PC-9 (cell line): Measurements from ENCODE around the gene DSCAML1. TPM values are rescaled to one million over a fixed set of nuclear protein-coding genes. Genes with fewer than 3 reads are reported as not detected.

Experiments
- BruUV-seq: library from RNA; stranded (reverse); fragments of 400-500 nt; replicated peaks from 2 replicates; lab custom pipeline; 2021; lab: Mats Ljungman, UMichigan
- CTCF ChIA-PET: fragments of 300-600 bp; sonication (Branson Sonifier 250); formaldehyde crosslinking; loops from one replicate; lab custom pipeline; 2022; ENCODE audit warnings: antibody characterized with exemption; lab: Charles Lee
- POLR2A ChIA-PET: fragments of 300-600 bp; sonication (Branson Sonifier 250); formaldehyde crosslinking; loops from one replicate; lab custom pipeline; 2022; ENCODE audit warnings: antibody characterized with exemption; ENCODE audit not compliant: unreplicated experiment; lab: Charles Lee
- DNase-seq, 2 experiments: peaks; one replicate each; pipeline versions ENCODE4 v3.0.0 to v3.0.0-alpha.2; 2015 to 2022; ENCODE audit warnings: mixed read lengths in 1 of 2
- H2AFZ ChIP-seq: fragments of 200-600 bp; sonication (generic); 2 replicates; pipeline ENCODE4 v1.8.1; 2017; ENCODE audit warnings: antibody characterized with exemption
- H3F3A ChIP-seq: fragments of 200-600 bp; sonication (generic); 2 replicates; pipeline ENCODE4 v1.8.1; 2017; ENCODE audit warnings: antibody characterized with exemption, mild to moderate bottlenecking, low read depth; ENCODE audit not compliant: insufficient read depth
- H3K27ac ChIP-seq: fragments of 200-600 bp; sonication (generic); 2 replicates; pipeline ENCODE4 v1.6.1; 2016; ENCODE audit warnings: mixed run types
- H3K27me3 ChIP-seq: fragments of 200-600 bp; sonication (generic); 2 replicates; pipeline ENCODE4 v1.6.1; 2016; ENCODE audit warnings: low read depth, mixed run types; ENCODE audit not compliant: insufficient read depth
- H3K36me3 ChIP-seq: fragments of 200-600 bp; sonication (generic); 2 replicates; pipeline ENCODE4 v1.6.1; 2016; ENCODE audit warnings: low read depth, mixed run types
- H3K4me1 ChIP-seq: fragments of 200-600 bp; sonication (generic); replicated peaks from 2 replicates; pipeline ENCODE4 v1.6.1; 2016; ENCODE audit warnings: mixed run types; ENCODE audit not compliant: insufficient read depth
- H3K4me2 ChIP-seq: fragments of 200-600 bp; sonication (generic); 2 replicates; pipeline ENCODE4 v1.6.1; 2017; ENCODE audit warnings: mixed run types
- H3K4me3 ChIP-seq: fragments of 200-600 bp; sonication (generic); 2 replicates; pipeline ENCODE4 v1.6.1; 2016; ENCODE audit warnings: mixed run types
- H3K79me2 ChIP-seq: fragments of 200-600 bp; sonication (generic); 2 replicates; pipeline ENCODE4 v1.6.1; 2017; ENCODE audit warnings: low read depth, mixed run types
- H3K9me2 ChIP-seq: fragments of 200-600 bp; sonication (generic); 2 replicates; pipeline ENCODE4 v1.8.1; 2017; ENCODE audit warnings: mild to moderate bottlenecking; ENCODE audit not compliant: insufficient read depth
- H3K9me3 ChIP-seq: fragments of 200-600 bp; sonication (generic); 2 replicates; pipeline ENCODE4 v1.8.1; 2016; ENCODE audit warnings: low read depth; ENCODE audit not compliant: insufficient read depth
- H4K20me1 ChIP-seq: fragments of 200-600 bp; sonication (generic); 2 replicates; pipeline ENCODE4 v1.8.1; 2017; ENCODE audit not compliant: insufficient read depth
- EZH2 ChIP-seq: fragments of 200-600 bp; sonication (generic); IDR thresholded peaks from 2 replicates; pipeline ENCODE4 v1.8.0; 2017; ENCODE audit warnings: antibody characterized with exemption, low read depth
- intact Hi-C: fragments of 100-400 bp; cut with micrococcal nuclease; formaldehyde crosslinking; loops from one replicate; pipeline ENCODE4 v1.10.0; 2022; ENCODE audit not compliant: unreplicated experiment
- total RNA-seq: library from RNA; stranded (reverse); gene quantifications from 2 replicates; pipeline ENCODE4 v1.2.3, GENCODE V29; 2021
- TF ChIP-seq, protein P1 (sequence below): fragments of 200-600 bp; sonication (generic); conservative IDR thresholded peaks from 2 replicates; pipeline ENCODE4 v1.6.1; 2017; ENCODE audit warnings: mixed run types, antibody characterized with exemption, mild to moderate bottlenecking, moderate library complexity

Gene DSCAML1
- total RNA-seq, 1 experiment from 2014 or later: not detected

DNA sequence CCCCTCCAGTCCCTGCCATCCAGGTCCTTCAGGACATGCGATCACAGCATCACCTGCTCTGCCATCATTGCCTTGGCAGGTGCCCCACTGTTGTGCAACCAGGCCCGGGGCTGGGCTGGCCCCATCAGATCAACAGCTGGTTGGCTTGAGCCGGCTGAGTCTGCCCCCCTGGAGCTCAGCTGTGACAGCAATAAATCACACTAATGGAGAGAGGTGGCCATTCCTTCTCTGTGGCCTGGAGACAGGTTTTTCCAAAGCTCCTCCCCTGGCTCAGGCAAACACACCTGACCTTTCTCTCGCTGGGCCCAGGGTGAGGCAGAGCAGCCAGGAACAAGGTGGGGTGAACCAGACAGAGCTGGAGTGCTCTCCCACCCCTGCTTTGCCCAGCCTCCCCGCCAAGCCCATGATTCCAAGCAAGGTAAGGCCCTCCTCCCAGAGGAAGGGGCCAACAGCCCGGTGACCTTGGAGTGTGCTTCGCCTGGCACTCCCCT lies 36.4 kb upstream of the DSCAML1 start:
- TF ChIP-seq EZH2: no peak
- TF ChIP-seq, protein P1, sequence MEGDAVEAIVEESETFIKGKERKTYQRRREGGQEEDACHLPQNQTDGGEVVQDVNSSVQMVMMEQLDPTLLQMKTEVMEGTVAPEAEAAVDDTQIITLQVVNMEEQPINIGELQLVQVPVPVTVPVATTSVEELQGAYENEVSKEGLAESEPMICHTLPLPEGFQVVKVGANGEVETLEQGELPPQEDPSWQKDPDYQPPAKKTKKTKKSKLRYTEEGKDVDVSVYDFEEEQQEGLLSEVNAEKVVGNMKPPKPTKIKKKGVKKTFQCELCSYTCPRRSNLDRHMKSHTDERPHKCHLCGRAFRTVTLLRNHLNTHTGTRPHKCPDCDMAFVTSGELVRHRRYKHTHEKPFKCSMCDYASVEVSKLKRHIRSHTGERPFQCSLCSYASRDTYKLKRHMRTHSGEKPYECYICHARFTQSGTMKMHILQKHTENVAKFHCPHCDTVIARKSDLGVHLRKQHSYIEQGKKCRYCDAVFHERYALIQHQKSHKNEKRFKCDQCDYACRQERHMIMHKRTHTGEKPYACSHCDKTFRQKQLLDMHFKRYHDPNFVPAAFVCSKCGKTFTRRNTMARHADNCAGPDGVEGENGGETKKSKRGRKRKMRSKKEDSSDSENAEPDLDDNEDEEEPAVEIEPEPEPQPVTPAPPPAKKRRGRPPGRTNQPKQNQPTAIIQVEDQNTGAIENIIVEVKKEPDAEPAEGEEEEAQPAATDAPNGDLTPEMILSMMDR: no peak
- peak; percentile 84 to 93 for DNase-seq
- Histone ChIP-seq H3F3A (no peaks in the 10 kb centered on the region), H3K4me2 (peak overlapping the region; percentile 28), H3K4me1 (peaks cover 21% of the 10 kb centered on the region), H2AFZ (no peak overlapping the region), H3K27me3 (peaks cover 22% of the 10 kb centered on the region), H3K9me3 (no peaks in the 10 kb centered on the region), H3K4me3 (no peak overlapping the region), H3K79me2 (no peaks in the 10 kb centered on the region), H3K36me3 (no peaks in the 10 kb centered on the region), H4K20me1 (no peaks in the 10 kb centered on the region), H3K9me2 (no peaks in the 10 kb centered on the region), H3K27ac (no peak overlapping the region)
- CTCF ChIA-PET: no interaction called here
- intact Hi-C loops: no loop called here
- no TSS peak for BruUV-seq
- POLR2A ChIA-PET: no interaction called here

DNA sequence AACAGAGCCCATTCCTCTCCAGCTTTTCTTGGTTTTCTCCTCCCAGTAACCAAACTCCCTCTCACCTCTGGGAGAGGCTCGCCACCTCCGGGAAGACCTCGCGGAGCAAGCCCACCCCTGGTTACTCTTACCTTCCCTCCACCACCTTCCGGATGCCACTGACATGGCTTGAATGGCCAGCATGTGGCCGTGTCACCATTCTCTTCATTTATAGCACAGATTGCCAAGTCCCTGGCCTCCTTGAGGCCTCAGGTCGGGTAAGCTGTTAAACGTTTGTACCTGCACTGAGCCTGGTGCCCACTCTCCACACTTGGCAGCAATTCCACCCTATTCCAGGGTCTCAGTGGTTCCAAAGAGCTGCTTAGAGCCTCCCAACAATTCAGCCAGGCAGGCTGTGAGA lies 35.5 kb upstream of the DSCAML1 start:
- ChIA-PET POLR2A (no interaction called here), CTCF (no interaction called here)
- H3K27ac ChIP-seq: no peak overlapping the region
- H3K4me1 ChIP-seq: peaks cover 23% of the 10 kb centered on the region
- no peak overlapping the region for H2AFZ ChIP-seq
- H3K79me2 ChIP-seq: no peaks in the 10 kb centered on the region
- H3K36me3 ChIP-seq: no peaks in the 10 kb centered on the region
- H3K9me2 ChIP-seq: no peaks in the 10 kb centered on the region
- no peaks in the 10 kb centered on the region for H4K20me1 ChIP-seq
- no peaks in the 10 kb centered on the region for H3F3A ChIP-seq
- TF ChIP-seq EZH2: no peak
- TF ChIP-seq, protein P1: no peak
- DNase-seq: no peak
- H3K9me3 ChIP-seq: no peaks in the 10 kb centered on the region
- BruUV-seq: no TSS peak
- no peak overlapping the region for H3K4me2 ChIP-seq
- H3K4me3 ChIP-seq: no peak overlapping the region
- peaks cover 21% of the 10 kb centered on the region for H3K27me3 ChIP-seq
- intact Hi-C loops: no loop called here

DNA sequence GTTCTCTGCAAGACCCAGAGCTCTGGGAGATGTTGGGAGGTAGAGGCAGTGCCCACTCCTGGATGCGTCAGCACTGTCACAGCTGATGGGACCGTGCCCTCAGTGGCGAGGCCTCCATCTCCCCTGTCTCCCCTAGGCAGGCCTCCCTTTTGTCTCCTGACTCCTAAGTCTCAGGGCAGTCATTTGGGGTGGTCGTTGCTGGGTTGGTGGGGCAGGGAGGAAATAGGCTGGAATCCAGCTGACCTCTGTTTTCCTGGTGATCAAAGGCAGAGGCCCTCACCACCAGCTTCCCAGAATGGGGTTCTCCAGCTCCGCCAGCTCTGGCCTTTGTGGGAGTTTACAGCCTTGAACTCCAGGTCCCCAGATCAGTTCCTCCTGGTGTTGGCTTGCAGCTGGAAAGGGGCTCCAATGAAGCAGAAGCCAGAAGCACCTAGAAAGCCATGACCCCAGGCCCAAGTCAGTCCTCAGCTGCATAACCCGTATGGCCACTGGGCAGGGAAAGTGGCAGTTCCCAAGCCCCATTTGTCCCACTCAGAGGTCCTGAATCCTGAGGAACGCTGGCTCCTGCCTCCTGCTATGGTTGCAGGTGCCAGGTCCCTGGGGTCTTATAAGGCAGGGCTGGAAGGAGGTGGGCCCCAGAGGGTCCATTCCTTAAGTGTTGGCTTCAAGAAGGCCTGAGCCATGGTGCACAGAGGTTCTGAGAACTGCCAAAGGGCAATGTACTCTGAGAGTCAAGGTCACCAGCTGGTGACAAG lies 34.8 kb upstream of the DSCAML1 start:
- Histone ChIP-seq H3K79me2 (no peaks in the 10 kb centered on the region), H3F3A (no peaks in the 10 kb centered on the region), H3K36me3 (no peaks in the 10 kb centered on the region), H3K4me3 (no peak overlapping the region), H3K9me3 (no peaks in the 10 kb centered on the region), H3K4me2 (no peak overlapping the region), H2AFZ (no peak overlapping the region), H3K27me3 (peaks cover 14% of the 10 kb centered on the region; the same call in 1 of the 2 replicates), H3K4me1 (peaks cover 23% of the 10 kb centered on the region), H3K9me2 (no peaks in the 10 kb centered on the region), H4K20me1 (no peaks in the 10 kb centered on the region), H3K27ac (no peak overlapping the region)
- TF ChIP-seq, protein P1: no peak
- no peak for TF ChIP-seq EZH2
- CTCF ChIA-PET: no interaction called here
- intact Hi-C loops: no loop called here
- DNase-seq: no peak
- POLR2A ChIA-PET: no interaction called here
- BruUV-seq: no TSS peak
